Activated naive CD8-positive, alpha-beta T cell treated with anti-CD3 and anti-CD28 coated beads, Interleukin-2, amount 10 ng/mL, durations not matched to agents 7 days and 5 days (primary cell): ENCODE data around the gene SBK2. TPM values are rescaled to one million over a fixed set of nuclear protein-coding genes. Genes with fewer than 3 reads are reported as not detected.

Experiments used
- ATAC-seq: fragments of 150-1000 bp; cut with Tn5 transposase; one replicate; pipeline ENCODE4 v1.10.0; 2021; ENCODE audit warnings: low read depth, moderate library complexity
- POLR2A ChIA-PET: fragments of 350-600 bp; sonication (Branson Sonifier 250); formaldehyde crosslinking; loops from one replicate; lab custom pipeline; 2021; ENCODE audit warnings: antibody characterized with exemption; lab: Charles Lee
- DNase-seq: peaks from one replicate; pipeline ENCODE4 v3.0.0; 2021
- H3K27ac Mint-ChIP-seq: one replicate; pipeline ENCODE4 v1.8.0; 2022; ENCODE audit warnings: mild to moderate bottlenecking, mixed read lengths
- H3K27me3 Mint-ChIP-seq: one replicate; pipeline ENCODE4 v1.8.0; 2022; ENCODE audit warnings: mild to moderate bottlenecking, moderate library complexity, mixed read lengths
- H3K36me3 Mint-ChIP-seq: one replicate; pipeline ENCODE4 v1.8.0; 2021; ENCODE audit warnings: mild to moderate bottlenecking, mixed read lengths
- H3K4me1 Mint-ChIP-seq: one replicate; pipeline ENCODE4 v1.8.0; 2021; ENCODE audit warnings: mixed read lengths
- H3K4me3 Mint-ChIP-seq: one replicate; pipeline ENCODE4 v1.8.0; 2022; ENCODE audit warnings: mild to moderate bottlenecking, moderate library complexity, mixed read lengths
- H3K9me3 Mint-ChIP-seq: one replicate; pipeline ENCODE4 v1.8.0; 2021; ENCODE audit warnings: mixed read lengths
- total RNA-seq, 2 experiments: library from RNA; stranded (reverse); gene quantifications; one replicate each; pipeline ENCODE4 v1.2.3, GENCODE V29; 2021

The SBK2 gene
- total RNA-seq, 2 experiments from 2014 or later: not detected

DNA sequence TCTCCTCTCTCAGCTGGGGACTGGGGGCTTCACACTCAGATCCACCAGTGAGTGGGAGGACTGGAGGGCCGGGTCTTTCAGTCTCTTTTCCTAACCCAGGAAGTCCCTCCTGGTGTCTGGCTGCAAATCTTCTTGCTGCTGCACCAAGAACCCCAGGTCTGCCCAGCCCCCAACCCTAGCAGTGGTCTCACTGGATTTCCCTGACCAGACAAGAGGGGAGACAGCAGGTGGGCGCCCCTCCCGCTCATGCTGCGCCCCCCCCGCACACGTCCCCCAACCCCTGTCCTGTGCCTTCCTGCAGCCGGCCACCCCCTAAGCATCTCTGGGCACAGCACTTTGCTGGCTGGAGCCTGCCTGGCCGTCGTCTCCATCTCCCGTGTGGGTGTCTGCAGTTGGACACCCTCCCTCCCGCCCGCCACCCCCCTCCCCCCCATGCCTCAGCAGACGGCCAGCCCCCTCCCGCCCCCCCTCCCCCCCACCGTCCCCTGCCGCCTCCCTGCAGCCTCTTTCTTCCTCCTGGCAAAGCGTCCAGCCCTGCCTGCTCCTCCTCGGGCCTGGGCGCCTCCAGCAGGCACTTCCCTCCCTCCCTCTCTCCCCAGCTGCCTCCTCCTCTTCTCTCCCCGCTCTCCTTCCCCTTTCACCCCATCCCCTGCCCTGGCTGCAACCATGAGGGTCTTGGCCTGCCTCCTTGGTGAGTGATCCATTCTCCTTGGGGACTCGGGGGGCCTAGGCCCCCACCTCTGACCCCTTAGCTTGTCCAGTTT, 48.8 kb downstream of the SBK2 start, which contains the start of gene SSC5D:
SSC5D (plus strand) TSS at position 513 of the 764 bp plus-strand sequence; CDS start at position 667, 154 bp downstream.
- H3K4me3 Mint-ChIP-seq: no peak within 1 kb of the TSS
- POLR2A ChIA-PET: interaction anchor here (1.8 kb wide), 1 partner anchor 12 kb away, joined by 10 read pairs; the partner anchor contains the start of gene ZNF628

DNA sequence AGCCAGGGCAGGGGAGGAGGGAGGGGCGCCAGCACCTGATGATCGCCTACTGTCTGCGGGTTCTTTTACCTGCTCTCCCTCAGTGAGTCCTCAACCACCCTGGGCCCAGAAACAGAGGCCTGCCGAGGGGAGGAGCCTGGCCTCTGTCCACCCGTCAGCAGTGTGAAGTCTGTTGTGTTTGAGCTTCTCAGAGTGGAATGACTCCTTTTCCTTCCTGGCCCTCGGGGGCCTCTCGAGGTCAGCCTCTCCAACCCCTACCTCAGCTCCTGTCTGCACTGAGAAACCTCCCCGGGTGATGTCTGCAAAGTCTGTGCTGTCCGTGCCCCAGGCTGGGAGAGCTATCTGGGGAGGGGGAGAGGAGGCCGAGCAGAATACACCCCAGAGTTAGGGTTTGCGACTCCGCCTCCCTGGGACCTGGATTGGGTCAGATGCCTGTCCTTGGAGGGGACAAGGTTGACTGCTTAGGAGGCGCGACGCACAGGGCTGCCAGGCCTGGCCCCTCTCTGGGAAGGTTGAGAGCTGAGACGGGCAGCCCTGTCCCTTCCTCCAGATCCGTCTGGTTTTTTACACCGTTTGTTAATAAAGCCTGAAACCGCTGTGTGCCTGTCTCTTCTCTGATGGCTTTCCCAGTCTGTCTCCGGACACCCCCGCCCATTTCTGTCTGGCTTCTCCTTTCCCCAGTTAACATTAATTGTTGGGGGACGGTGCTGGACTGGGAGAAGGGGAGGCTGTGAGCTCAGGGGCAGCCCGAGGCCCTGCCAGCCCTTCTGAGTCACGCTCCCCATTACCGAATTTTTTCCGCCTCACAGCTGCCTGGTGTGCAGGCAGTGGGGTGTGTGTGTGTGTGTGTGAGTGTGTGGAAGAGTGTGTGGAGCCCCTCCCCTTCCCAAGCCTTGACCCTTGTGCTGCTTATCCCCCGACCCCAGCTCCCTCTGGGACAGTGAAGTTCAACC, 49.7 kb downstream of the SBK2 start:
- no peak for DNase-seq

More for the DNA sequence above, 48.8 kb downstream of the SBK2 start, which contains the start of gene SSC5D:
- Mint-ChIP-seq H3K27ac (peak within 1 kb of the TSS; percentile 30), H3K36me3 (no peaks in the 10 kb centered on the region), H3K4me1 (peaks cover 4% of the 10 kb centered on the region), H3K27me3 (peaks cover 6% of the 10 kb centered on the region), H3K9me3 (no peaks in the 10 kb centered on the region)
- DNase-seq (no peak), ATAC-seq (no peak)

DNA sequence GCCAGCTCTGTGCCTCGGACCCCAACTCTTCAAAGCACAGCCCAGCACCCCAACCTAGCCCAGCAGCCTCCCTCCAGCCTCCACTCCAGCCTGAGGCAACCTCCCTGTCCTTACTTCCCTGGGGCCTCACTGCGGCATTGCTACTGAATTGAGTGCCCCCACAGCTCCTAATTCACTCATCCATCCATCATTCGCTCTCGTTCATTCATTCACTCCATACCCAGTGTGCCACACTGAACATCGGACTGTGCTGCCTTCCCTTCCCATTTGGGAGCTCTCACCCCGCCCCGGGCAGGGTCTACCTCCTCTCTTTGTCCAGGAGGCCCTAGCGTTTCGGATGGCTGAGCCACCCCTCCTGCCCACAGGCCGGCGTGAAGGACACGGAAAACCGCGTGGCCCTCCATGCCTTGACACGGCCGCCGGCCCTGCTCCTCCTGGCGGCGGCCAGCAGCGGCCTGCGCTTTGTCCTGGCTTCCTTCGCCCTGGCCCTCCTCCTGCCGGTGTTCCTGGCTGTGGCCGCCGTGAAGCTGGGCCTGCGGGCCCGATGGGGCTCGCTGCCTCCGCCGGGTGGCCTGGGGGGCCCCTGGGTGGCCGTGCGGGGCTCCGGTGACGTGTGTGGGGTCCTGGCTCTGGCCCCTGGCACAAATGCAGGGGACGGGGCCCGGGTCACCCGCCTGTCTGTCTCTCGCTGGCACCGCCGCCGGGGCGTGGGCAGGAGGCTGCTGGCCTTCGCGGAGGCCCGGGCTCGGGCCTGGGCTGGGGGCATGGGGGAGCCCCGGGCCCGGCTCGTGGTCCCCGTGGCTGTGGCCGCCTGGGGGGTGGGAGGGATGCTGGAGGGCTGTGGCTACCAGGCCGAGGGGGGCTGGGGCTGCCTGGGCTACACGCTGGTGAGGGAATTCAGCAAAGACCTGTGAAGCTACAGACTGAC, 50.6 kb downstream of the SBK2 start:
- POLR2A ChIA-PET: interaction anchor here (0.8 to 2.5 kb wide), 8 partner anchors 10 to 227 kb away, joined by 3 to 21 read pairs (median 4); partner anchors contain the start of genes ISOC2, KMT5C, PPP6R1 and UBE2S
- Mint-ChIP-seq H3K27ac (peak overlapping the region; percentile 80), H3K9me3 (no peaks in the 10 kb centered on the region), H3K4me1 (peaks cover 4% of the 10 kb centered on the region), H3K4me3 (peak overlapping the region; percentile 83), H3K27me3 (peaks cover 2% of the 10 kb centered on the region), H3K36me3 (no peaks in the 10 kb centered on the region)
- no peak for ATAC-seq
- DNase-seq: no peak

More for the DNA sequence above, 49.7 kb downstream of the SBK2 start:
- no peaks in the 10 kb centered on the region for H3K9me3 Mint-ChIP-seq
- H3K4me1 Mint-ChIP-seq: peaks cover 4% of the 10 kb centered on the region
- H3K27me3 Mint-ChIP-seq: peaks cover 6% of the 10 kb centered on the region
- POLR2A ChIA-PET: interaction anchor here (0.8 to 1.8 kb wide), 2 partner anchors 11 to 25 kb away, joined by 3 to 10 read pairs; partner anchors contain the start of genes ISOC2 and ZNF628
- peak overlapping the region; percentile 30 for H3K27ac Mint-ChIP-seq
- no peak for ATAC-seq
- H3K4me3 Mint-ChIP-seq: no peak overlapping the region
- H3K36me3 Mint-ChIP-seq: no peaks in the 10 kb centered on the region

DNA sequence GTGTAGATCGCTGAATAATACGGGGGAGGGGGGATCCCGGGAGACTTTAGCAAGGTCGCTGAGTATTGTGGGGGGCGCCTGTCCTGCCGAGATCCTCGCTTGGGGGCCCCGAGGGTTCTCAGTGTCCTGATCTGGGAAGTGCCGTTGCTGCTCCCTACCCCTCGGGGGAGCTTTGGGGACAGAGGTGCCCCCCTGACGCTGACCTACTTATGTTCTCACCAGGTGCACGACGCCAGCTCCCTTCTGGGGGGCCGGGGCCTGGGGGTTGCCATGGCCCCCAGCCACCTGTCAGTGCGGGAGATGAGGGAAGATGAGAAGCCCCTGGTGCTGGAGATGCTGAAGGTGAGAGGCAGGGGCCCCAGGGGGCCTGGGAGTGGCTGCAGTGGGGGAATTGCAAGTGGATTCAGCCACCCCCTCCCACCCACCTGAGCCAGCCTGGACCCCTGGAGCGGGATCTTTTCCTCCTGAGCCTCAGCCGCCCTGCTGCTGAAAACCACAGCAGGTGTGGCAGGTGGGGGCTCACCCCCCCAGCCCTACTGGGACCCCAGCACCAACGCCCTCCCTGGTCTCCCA, 51.4 kb downstream of the SBK2 start:
- no peaks in the 10 kb centered on the region for H3K9me3 Mint-ChIP-seq
- H3K27ac Mint-ChIP-seq: peak overlapping the region; percentile 80
- ATAC-seq (no peak), DNase-seq (no peak)
- POLR2A ChIA-PET: interaction anchor here (0.6 to 2.5 kb wide), 9 partner anchors 9 to 226 kb away, joined by 3 to 21 read pairs (median 3); partner anchors contain the start of genes KMT5C, PPP6R1, U2AF2 and UBE2S
- H3K4me3 Mint-ChIP-seq: peak overlapping the region; percentile 83
- peaks cover 4% of the 10 kb centered on the region for H3K4me1 Mint-ChIP-seq
- no peaks in the 10 kb centered on the region for H3K36me3 Mint-ChIP-seq
- H3K27me3 Mint-ChIP-seq: peaks cover 2% of the 10 kb centered on the region

DNA sequence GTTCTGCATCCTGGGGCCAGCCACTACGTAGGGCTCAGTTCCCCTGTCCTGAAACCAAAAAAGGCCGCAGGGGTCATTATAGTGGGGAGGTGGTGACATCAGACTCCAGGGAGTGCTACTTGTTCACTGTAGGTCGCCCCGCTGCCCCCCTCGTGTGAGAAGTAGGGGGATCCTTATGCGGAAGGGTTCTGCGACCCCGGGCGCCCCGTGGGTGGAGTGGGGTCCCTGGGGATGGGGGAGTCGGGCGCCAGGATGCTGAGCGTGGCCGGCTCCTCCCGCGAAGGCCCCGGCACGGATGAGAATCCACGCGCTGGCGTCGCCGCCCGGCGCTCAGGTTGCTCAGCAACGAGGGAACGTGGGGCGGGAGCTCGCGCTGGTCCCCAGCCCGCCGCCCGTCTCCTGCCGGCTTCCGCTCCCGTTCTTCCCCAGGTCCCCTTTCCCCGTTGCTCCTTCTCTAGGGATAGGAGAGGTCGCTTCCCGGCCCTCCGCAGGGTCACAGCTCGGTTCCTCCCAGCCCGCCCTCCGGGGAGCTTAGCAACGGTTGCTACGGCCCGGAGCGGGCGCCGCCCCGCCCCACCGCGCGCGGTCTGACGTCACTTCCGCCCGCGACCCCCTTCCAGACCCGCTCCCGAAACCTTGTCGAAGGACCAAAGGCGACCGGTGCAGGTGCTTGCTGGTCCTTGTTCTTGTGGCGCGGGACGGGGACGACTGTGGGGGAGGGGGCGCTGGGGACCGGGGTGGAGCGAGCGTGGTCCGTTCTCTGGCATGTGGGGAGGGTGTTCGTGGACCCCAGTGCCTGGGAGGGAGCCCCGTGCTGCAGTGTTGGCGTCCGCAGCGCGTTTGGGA, 52.1 kb downstream of the SBK2 start, which contains the start of gene NAT14:
NAT14 (plus strand) TSS at position 596 of the 846 bp plus-strand sequence. CDS start 521 bp downstream, outside the sequence.
- peak; percentile 65 for ATAC-seq
- Mint-ChIP-seq H3K36me3 (peaks cover 1% of the 10 kb centered on the region), H3K27ac (peak within 1 kb of the TSS; percentile 80), H3K4me1 (peaks cover 6% of the 10 kb centered on the region), H3K4me3 (peak within 1 kb of the TSS; percentile 83), H3K9me3 (no peaks in the 10 kb centered on the region), H3K27me3 (peaks cover 2% of the 10 kb centered on the region)
- DNase-seq: peak; percentile 85
- POLR2A ChIA-PET: interaction anchor here (0.6 to 2.5 kb wide), 10 partner anchors 9 to 226 kb away, joined by 3 to 21 read pairs (median 4); partner anchors contain the start of genes KMT5C, PPP6R1, U2AF2 and UBE2S

DNA sequence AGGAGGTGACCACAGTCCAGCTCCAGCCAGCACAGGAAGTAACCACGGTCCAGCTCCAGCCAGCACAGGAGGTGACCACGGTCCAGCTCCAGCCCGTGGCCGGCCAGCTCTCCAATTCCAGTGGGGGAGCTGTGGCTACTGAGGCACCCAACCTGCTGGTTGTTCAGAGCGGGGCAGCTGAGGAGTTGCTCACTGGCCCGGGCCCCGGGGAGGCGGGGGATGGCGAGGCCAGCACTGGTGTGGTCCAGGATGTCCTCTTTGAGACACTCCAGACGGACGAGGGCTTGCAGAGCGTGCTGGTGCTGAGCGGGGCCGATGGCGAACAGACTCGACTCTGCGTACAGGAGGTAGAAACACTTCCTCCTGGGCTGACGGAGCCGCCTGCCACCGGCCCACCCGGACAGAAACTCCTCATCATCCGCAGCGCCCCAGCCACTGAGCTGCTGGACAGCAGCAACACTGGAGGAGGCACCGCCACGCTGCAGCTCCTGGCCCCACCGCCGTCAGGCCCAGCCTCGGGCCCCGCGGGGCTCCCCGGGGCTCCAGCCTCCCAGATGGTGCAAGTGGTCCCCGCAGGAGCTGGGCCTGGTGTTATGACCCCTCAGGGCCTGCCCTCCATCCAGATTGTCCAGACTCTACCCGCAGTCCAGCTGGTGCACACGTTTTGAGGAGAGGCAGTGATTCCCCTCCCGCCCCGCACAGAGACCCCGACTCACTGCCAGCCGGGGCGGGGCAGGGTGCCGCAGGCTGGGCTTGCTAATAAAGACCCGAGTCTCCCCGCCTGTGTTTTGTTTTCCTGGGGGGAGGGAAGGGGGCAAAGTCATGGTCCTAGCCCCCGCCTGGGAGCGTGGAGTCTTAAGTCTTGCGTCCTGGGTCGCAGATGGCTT, 53.0 kb downstream of the SBK2 start:
- POLR2A ChIA-PET: interaction anchor here (0.7 to 2.5 kb wide), 5 partner anchors 8 to 77 kb away, joined by 3 to 21 read pairs (median 6); partner anchors contain the start of genes UBE2S and ZNF628
- H3K4me1 Mint-ChIP-seq: peaks cover 9% of the 10 kb centered on the region
- DNase-seq (no peak), ATAC-seq (no peak)
- H3K27ac Mint-ChIP-seq: no peak overlapping the region
- H3K4me3 Mint-ChIP-seq: peak overlapping the region; percentile 83
- H3K36me3 Mint-ChIP-seq: peaks cover 3% of the 10 kb centered on the region
- H3K27me3 Mint-ChIP-seq: peaks cover 2% of the 10 kb centered on the region
- no peaks in the 10 kb centered on the region for H3K9me3 Mint-ChIP-seq

DNA sequence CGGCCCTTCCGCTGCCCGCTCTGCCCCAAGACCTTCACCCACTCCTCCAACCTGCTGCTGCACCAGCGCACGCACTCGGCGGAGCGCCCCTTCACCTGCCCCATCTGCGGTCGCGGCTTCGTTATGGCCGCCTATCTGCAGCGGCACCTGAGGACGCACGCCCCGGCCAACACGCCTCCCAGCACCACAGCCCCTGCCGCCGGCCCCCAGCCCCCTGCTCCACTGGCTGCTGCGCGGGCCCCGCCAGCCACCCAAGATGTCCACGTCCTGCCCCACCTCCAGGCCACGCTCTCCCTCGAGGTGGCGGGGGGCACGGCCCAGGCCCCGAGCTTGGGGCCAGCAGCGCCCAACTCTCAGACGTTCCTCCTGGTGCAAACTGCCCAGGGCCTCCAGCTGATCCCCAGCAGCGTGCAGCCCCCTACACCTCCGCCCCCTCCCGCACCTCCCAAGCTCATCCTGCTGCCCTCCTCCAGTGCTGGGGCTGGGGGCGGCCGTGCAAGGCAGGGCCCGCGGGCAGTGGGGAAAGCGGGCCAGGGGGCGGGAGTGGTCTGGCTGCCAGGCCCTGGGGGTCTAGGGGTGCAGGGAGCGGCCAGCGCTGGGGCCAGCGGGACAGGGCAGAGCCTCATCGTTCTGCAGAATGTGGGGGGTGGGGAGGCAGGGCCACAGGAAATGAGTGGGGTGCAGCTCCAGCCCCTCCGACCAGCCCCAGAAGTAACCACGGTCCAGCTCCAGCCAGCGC, 53.8 kb downstream of the SBK2 start:
- POLR2A ChIA-PET: interaction anchor here (2.5 kb wide), 1 partner anchor 76 kb away, joined by 8 read pairs; the partner anchor contains the start of gene UBE2S
- Mint-ChIP-seq H3K27ac (no peak overlapping the region), H3K36me3 (peaks cover 3% of the 10 kb centered on the region), H3K9me3 (no peaks in the 10 kb centered on the region), H3K27me3 (no peaks in the 10 kb centered on the region), H3K4me3 (no peak overlapping the region), H3K4me1 (peaks cover 14% of the 10 kb centered on the region)
- DNase-seq (no peak), ATAC-seq (no peak)

DNA sequence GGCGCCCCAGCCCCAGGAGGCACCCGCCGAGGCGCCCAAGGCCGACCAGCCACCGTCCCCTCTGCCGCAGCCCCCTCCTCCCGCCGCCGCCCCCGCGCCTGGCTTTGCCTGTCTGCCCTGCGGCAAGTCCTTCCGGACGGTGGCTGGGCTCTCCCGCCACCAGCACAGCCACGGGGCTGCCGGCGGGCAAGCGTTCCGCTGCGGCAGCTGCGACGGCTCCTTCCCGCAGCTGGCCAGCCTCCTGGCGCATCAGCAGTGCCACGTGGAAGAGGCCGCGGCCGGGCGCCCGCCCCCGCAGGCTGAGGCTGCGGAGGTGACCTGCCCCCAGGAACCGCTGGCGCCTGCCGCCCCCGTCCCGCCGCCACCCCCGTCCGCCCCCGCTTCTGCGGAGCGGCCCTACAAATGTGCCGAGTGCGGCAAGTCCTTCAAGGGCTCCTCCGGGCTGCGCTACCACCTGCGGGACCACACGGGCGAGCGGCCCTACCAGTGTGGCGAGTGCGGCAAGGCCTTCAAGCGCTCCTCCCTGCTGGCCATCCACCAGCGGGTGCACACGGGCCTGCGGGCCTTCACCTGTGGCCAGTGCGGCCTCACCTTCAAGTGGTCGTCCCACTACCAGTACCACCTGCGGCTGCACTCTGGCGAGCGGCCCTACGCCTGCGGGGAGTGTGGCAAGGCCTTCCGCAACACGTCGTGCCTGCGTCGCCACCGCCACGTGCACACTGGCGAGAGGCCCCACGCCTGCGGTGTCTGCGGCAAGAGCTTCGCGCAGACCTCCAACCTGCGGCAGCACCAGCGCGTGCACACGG, 54.6 kb downstream of the SBK2 start:
- Mint-ChIP-seq H3K27ac (no peak overlapping the region), H3K4me1 (peaks cover 19% of the 10 kb centered on the region), H3K4me3 (no peak overlapping the region), H3K36me3 (peaks cover 3% of the 10 kb centered on the region), H3K9me3 (no peaks in the 10 kb centered on the region), H3K27me3 (no peaks in the 10 kb centered on the region)
- POLR2A ChIA-PET: no interaction called here
- DNase-seq (no peak), ATAC-seq (no peak)

DNA sequence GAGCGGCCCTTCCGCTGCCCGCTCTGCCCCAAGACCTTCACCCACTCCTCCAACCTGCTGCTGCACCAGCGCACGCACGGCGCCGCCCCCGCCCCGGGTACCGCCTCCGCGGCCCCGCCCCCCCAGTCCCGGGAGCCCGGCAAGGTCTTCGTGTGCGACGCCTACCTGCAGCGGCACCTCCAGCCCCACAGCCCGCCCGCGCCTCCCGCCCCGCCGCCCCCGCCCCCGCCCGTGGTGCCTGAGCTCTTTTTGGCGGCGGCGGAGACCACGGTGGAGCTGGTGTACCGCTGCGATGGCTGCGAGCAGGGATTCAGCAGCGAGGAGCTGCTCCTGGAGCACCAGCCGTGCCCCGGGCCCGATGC, 55.2 kb downstream of the SBK2 start:
- DNase-seq (no peak), ATAC-seq (no peak)
- peaks cover 3% of the 10 kb centered on the region for H3K36me3 Mint-ChIP-seq
- H3K4me3 Mint-ChIP-seq: no peak overlapping the region
- H3K27ac Mint-ChIP-seq: no peak overlapping the region
- H3K9me3 Mint-ChIP-seq: no peaks in the 10 kb centered on the region
- no peaks in the 10 kb centered on the region for H3K27me3 Mint-ChIP-seq
- peaks cover 19% of the 10 kb centered on the region for H3K4me1 Mint-ChIP-seq
- POLR2A ChIA-PET: no interaction called here
